Right hindlimb (tissue), 1 donor: ENCODE measurements around the gene RAB4B.
"Not testable (repeated sequence)": the region's sequence is repeated elsewhere in the genome, so short reads cannot be mapped to it uniquely, and the experiment has no call there.

Source experiments
- DNase-seq: peaks from one replicate; pipeline ENCODE4 v3.0.0-alpha.2; 2018

RAB4B gene

DNA sequence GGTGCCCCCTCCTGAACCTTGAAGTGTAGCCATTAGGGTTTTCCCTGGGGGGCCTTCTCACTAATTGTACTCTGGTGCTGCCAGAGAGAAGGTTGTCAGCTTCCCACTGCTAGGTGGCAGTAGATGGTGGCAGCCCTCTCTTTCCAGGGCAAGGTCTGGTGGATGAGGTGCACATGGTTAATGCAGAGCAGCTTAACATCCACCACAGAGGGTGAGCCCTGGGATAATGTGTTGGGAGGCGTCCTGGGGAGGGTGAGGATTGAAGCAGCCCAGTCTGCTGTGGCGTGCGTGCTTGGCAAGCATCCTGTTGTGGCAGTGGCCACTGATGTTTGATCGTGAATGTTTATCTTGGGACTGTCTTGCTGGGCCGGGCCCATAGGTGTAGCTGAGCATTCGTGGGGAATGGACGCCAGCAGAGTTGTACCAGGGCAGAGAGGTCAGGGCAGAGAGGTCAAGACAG, 26.8 kb downstream of the RAB4B start:
- DNase-seq: no peak

DNA sequence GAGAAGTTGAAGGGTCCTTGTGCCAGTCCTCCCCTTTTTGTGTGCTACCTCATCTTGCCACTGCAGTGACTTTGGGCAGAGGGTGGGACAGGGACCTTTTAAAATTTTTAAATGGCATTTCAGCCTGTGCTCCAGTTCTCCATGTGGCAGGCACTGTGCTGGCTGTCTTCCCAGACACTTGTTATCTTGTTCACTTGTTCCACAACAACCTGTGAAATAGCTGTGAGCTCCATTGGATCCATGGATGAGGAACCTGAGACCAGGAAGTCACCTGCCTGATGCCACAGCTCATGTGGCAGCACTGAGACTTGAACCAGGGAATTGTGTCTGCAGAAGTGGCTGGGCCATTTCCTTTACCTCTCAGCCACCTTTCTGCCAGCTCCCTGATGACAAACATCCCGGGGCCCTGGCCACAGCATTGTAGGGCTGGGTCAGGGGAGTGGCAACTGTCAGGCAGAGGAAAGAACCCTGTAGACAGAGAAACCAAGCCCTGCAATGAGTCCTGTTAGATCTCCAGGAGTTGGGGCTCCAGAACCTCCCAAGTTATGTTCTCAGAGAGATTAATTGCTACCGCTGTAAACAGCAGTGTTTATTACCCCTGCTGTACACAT, 27.3 kb downstream of the RAB4B start:
- no peak for DNase-seq

DNA sequence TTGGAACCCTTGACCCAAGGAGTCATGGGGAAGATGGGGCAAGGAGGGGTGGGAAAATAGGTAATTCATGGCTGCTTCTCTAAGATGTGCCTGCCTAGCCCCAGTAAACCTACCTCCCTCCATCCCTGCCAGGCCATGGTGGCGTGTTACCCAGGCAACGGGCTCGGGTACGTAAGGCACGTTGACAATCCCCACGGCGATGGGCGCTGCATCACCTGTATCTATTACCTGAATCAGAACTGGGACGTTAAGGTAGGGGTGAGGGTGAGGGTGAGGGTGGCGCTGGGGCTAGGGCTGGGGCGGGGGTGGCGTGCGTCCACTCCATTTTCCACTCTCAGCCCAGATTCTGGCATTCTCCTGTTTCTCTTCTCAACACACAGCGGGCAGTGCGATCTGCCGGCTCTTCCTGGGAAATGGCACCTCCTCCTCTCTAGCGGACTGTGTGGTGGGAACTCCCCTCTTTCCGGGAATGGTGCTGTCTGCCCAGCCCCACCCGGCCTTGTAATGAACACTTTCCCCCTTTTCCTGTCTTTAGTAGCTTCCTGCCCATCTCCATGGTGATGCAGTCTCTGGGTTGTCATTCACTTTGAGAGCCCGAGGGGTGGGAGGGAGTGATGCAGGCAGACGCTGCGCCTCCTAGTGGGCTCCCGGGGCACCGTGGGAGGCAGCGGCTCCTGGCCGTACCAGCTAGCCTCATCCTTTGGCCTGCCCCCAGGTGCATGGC, 28.5 kb downstream of the RAB4B start:
- peak; percentile 93 for DNase-seq

DNA sequence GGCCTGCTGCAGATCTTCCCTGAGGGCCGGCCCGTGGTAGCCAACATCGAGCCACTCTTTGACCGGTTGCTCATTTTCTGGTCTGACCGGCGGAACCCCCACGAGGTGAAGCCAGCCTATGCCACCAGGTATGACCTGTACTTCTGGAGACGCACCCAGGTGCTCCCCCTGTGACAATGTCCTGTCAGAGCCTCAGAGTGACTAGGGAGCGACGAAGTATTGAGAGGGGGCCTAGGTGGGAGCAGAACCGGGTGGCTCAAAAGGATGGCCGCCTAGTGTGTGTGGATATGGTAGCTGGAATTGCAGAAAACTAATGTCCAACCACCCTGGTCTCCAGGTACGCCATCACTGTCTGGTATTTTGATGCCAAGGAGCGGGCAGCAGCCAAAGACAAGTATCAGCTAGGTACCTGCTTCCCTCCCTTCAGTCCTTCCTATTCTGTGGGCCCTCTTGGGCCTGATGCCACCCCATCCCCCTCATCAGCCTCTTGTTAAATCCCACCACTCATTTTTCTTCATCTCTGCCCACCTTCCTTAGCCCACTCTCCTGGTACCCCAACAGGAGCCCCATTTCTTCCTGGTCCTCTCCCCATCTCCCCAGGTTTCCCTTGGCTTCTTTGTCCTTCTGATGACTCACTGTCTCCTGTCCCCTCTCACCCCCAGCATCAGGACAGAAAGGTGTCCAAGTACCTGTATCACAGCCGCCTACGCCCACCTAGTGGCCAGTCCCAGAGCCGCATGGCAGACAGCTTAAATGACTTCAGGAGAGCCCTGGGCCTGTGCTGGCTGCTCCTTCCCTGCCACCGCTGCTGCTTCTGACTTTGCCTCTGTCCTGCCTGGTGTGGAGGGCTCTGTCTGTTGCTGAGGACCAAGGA, 29.3 kb downstream of the RAB4B start:
- DNase-seq: peak; percentile 32

DNA sequence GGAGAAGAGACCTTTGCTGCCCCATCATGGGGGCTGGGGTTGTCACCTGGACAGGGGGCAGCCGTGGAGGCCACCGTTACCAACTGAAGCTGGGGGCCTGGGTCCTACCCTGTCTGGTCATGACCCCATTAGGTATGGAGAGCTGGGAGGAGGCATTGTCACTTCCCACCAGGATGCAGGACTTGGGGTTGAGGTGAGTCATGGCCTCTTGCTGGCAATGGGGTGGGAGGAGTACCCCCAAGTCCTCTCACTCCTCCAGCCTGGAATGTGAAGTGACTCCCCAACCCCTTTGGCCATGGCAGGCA, 29.9 kb downstream of the RAB4B start:
- DNase-seq: no peak

DNA sequence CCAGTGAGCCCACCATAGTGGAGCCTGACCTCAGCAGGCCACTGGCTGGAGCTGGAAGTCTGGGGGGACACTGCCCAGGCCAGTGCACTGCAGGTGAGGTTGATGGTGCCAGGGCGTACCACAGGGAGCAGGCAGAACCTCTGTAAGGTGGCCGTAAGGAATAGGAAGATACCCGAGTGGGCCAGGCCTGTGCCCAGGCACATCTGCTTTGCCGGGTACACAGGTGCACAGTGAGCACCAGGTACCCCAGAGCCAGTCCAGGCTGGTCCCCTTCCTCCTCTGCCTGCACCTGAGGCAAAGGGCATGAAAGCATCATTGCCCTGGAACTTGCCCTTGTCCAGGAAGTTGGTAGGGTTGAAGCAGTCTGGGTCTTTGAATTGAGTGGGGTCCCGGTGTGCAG, 30.4 kb downstream of the RAB4B start:
- no peak for DNase-seq

DNA sequence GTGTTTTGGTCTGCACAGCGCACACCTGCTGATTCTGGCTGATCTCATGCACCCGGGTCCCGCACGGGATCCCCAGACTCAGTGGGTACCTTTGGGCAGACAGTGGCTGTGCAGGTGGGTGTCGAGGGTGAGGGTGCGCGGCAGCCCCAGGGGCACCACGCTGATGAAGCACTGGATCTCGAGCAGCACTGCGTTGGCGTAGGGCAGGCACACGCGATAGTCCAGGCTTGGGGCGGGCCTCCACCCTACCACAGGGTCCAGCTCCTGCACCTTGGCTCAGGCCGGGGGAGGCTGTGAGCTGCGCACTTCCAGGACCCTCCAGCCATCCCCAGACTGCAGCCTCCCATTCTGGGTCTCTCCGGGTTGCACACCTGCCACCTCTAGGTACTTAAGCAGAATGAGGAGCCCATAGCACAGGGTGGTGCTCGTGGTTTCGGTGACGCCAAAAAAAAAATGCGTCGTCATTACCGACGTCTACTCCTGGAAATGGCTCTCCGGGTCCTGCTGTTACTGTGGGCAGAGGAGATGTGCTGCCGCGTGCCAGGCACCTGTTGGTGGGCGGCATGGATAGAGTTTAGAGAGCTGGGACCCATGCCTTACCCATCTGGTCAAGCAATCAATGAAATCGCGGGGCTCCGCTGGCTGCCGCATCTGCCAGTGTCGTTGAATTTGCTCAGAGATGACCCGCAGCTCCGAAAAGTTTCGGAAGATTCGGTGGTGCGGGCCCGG, 31.5 kb downstream of the RAB4B start:
- DNase-seq: no peak

DNA sequence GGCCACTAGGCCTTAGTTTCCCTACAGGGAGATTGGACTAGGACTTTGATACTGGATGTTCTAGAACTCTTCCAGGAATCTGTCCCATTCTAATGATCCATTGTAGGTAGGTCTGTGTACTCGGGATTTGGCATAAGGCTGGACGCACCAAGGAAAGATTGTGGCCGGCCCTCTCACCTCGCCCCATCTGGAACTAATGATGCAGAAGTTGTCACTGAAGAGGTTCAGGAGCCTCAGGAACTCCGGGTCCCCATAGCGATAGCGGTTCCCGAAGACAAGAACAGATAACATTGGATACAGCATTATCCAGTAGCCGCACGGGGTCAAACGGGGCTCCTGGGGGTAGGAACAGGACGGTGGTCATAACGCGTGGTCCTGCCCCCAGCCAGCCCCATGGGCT, 32.1 kb downstream of the RAB4B start:
- DNase-seq: no peak

DNA sequence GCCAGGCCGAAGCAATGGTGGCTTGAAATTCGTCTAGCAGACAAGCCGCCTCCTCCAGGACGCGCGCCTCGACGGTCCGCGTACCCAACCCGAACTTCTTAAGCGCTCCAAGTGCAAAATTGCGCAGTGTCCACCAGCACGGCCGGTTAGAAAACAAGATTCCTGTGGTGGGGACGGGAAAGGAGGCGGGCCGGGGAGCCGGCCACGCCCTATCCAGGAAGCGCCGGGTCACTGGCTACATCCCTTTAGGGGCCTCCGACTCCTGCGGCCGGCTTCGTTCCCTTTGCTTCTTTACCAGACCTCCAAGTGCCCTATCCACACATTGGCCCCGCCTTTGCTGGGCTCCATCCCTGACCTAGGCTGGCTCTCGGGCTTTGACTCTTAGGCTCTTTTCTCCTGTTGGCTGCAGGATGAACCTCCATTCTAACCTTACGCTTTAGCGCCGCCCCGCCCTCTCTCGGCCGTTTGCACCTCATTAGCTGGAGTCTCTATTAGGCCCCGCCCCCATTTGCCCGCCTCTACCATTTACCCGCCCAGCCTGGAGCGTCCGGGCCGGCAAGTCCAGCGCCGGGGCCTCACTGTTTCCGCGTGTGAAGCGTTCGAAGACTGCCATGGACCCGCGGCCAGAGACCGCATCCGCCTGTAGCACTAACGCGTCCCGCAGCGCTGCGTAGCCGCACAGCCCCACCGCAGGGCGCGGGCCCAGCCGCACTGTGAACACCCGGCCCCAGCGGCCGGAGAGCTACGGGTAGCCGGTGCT, 32.8 kb downstream of the RAB4B start:
- peak; percentile 89 for DNase-seq

DNA sequence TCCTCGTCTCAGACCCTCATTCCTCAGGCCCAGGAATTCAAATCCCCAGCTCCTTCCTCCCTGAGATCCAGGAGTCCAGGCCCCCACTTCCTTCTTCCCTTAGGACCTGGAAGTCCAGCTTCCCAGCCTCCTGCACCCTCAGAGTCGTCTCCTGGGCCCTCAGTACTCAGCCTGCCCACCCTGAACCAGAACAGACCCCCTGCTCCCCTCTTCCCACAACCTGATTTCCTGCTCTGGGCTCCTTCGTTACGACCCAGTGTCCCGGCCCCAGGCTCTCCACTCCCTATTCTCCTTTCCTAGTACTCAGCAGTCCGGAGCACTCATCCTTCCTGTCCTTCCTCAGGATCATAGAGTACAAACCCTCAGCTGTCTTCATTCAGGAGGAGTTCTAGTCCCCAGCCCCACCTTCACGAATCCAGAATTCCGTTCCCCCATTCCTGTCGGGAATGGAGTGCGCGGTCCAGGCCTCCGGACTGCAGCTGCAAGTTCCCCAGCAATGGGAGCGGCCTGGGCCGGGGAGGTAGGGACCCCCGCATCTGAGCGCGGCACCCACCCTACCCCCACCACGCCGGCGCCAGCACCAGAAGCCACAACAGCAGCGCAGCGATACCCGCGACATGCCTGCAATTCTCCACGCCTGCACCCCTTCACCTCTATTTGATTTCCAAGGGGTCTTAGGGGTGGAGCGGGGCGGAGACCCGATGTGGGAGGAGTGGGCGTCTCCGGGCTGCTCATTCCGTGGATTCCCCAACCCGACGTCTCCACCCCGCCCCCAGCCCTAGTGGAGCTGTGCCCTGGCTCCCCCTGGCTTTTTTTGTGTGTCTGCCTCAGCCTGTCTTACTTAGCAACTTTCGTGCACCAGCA, 33.7 kb downstream of the RAB4B start:
- DNase-seq: peak; percentile 61

DNA sequence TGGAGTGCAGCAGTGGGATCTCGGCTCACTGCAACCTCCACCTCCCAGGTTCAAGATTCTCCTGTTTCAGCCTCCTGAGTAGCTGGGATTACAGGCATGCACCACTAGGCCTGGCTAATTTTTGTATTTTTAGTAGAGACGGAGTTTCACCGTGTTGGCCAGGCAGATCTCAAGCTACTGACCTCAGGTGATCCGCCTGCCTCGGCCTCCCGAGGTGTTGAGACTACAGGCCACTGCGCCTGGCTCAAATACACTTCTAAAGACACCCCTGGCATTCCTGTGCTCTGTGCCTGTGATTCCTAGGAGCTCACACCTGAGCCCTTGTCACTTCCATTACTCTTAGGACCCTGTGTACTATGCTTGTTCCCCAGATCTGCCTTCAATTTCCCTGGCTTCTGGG, 34.5 kb downstream of the RAB4B start:
- not testable (repeated sequence) for DNase-seq

DNA sequence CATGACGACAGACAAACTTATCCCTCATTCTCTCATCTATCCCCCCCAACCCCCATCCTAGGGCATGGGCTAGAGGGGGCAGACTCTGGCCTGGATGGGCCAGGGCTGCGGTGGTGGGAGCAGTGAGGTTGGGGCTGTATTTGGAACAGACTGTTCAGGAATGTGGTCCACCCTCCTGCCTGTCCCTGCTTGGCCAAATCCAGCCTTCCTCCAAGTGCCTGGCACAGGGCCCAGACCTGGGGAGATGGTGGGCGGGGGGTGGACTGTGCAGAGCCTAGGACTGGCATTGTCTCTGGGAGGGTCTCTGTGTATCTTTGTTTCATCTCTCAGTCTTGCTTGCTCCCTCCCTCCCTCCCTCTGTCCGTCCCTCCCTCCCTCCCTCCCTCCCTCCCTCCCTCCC, 35.1 kb downstream of the RAB4B start:
- DNase-seq: peak; percentile 63

DNA sequence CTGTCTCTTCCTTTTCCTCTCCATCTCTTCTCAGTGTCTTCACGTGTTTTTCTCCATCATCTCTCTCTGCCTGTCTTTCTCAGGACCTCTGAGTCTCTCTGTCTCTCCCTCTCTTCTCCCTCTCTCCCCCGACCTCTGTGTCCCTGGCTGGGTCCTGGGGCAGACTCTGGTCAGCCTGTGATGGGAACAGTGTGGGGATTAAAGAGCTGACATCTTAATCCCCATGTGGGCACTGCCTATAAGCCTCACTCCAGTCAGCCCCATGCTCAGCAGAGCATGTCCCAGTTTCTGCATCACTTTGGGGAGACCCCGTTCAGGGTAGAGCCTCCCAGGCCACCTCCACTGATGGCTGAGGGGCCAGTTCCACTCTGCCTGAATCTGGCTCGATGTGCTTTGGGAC, 37.2 kb downstream of the RAB4B start:
- DNase-seq: no peak

DNA sequence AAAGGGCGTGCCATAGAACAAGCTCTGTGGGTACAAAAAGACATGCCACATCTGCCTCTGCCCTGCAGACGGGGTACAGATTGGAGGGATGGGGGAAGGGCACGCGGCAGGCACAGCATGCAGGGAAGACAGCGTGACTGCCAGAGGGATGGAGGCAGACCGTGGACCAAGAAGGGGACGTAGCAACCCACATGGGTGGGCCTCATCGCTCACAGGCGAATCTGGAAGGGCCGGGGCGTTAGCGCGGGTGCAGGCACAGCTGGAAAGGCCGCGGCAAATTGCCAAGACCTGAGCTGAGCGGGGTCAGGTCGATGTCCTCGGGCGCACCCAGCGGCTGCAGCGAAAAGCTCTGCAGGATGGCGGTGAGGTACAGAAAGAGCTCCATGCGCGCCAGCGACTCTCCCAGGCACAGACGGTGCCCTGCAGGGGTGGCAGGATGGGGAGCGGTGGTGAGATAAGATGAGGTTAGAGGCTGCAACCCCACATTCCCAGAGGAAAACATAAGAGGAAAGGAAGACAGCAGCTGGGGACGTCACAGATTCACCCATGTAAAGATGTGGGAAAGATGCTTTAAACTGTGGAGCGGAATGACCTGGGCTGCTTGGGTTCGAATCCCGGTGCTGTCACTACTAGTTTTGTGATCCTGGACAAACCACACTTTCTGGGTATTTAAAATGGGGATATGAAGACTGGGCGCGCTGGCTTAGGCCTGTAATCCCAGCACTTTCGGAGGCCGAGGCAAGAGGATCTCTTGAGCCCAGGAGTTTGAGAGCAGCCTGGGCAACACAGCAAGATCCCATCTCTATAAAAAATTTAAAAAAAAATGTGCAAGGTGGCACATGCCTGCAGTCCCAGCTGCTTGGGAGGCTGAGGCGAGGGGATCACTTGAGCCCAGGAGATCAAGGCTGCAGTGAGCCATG, 40.7 kb downstream of the RAB4B start:
- peak; percentile 76 for DNase-seq

DNA sequence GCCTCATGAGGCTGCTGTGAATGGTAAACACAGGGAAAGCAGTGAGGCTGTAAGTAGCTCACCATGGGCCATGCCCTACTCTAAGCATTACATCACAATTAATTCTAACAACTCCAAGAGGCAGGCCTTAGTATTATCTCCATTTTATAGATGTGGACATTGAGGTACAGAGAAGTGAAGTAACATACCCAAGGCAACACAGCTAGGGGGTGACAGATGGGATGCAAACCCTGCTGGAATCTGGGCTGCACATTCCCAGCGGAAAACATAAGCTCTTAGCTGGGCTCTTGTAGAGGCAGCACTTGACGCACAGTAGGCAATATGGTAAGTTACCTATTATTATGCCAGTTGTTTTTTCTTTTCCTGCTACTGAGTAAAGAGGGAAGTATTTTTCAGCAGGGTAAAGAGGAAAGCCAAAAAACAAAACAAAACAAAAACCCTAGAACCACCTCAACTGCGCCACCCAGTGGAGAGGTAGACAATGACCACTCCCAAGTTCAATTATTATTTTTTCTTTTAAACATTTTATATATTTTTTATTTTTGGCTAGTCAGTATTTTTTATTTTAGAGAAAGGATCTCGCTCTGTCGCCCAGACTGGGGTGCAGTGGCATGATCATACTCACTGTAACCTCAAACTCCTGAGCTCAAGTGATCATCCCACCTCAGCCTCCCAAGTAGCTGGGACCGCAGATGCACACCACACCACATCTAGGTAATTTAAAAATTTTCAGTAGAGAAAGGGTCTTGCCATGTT, 41.6 kb downstream of the RAB4B start:
- DNase-seq: not testable (repeated sequence)

DNA sequence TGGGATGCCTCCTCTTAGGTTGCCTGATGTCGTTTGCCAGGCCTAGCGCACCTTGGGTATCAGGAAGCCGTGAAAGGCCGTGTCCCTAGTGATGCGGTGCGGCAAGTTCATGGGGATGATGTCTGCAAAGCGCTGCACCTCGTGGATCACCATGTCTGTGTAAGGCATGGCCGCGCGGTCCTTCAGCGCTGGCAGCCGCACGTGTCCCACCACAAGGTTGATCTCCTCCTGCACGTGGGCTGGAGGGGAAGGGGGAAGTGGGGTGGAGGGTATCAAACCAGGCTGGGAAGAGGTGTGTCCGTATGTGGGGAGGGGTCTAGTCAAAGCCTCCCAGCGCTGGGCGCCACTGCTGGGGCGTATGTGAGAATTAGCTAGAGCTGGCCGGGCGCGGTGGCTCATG, 44.1 kb downstream of the RAB4B start:
- DNase-seq: no peak

DNA sequence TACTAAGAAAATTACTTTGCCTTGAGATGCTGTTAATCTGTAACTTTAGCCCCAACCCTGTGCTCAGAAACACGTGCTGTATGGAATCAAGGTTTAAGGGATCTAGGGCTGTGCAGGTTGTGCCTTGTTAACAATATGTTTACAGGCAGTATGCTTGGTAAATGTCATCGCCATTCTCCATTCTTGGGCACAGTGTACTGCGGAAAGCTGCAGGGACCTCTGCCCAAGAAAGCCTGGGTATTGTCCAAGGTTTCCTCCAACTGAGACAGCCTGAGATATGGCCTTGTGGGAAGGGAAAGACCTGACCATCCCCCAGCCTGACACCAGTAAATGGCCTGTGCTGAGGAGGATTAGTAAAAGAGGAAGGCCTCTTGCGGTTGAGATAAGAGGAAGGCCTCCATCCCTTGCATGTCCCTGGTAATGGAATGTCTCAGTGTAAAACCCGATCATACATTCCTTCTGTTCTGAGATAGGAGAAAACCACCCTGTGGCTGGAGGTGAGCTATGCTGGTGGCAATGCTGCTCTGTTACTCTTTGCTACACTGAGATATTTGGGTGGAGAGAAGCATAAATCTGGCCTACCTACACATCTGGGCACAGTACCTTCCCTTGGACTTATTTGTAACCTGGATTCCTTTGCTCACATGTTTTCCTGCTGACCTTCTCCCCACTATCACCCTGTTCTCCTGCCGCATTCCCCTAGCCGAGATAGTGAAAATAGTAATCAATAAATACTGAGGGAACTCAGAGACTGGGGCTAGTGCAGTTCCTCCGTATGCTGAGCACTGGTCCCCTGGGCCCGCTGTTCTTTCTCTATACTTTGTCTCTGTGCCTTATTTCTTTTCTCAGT, 44.9 kb downstream of the RAB4B start:
- DNase-seq: not testable (repeated sequence)

DNA sequence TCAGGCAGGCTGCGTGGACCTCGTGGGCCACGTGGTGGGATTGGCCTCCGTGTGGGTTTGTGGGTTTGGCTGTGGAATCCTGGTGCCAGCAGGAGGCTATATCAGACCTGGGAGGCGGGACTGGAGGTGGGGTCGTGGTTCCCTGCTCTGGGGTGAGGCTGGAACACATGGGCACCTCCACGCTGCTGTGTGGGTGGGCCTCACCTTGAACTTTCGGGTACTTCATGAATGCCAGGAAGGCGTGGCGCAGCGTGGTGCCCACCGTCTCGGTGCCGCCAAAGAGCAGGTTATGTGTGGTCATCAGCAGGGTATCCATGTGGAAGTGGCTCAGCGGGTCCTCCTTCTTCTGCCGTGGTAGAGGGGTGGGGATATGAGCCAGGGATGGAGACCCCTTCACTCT, 46.9 kb downstream of the RAB4B start:
- not testable (repeated sequence) for DNase-seq
